DND-41 (cell line): Measurements from ENCODE around the gene SNAPIN.
"Not testable (repeated sequence)": the region's sequence is repeated elsewhere in the genome, so short reads cannot be mapped to it uniquely, and the experiment has no call there.

ENCODE experiments used
- ATAC-seq: fragments of 200-7000 bp; cut with Tn5 transposase; 3 replicates; pipeline ENCODE4 v1.9.1; 2021; ENCODE audit warnings: low read depth; ENCODE audit not compliant: insufficient read depth
- DNase-seq: peaks from one replicate; pipeline ENCODE4 v3.0.0-alpha.2; 2020
- H2AFZ ChIP-seq: 2 replicates; pipeline ENCODE4 v1.6.0; 2012; ENCODE audit warnings: low read depth, low read length
- H3K27ac ChIP-seq: 2 replicates; pipeline ENCODE4 v1.5.1; 2012; ENCODE audit warnings: low read length, inconsistent platforms
- H3K27me3 ChIP-seq: fragments of 200-600 bp; sonication (generic); 2 replicates; pipeline ENCODE4 v1.6.0; 2012; ENCODE audit warnings: low read length, mild to moderate bottlenecking, inconsistent platforms; ENCODE audit not compliant: insufficient read depth, poor library complexity
- H3K36me3 ChIP-seq: 2 replicates; pipeline ENCODE4 v1.5.1; 2012; ENCODE audit warnings: low read length, inconsistent platforms; ENCODE audit not compliant: insufficient read depth
- H3K4me1 ChIP-seq: 2 replicates; pipeline ENCODE4 v1.5.1; 2012; ENCODE audit warnings: mild to moderate bottlenecking, low read length; ENCODE audit not compliant: insufficient read depth
- H3K4me2 ChIP-seq: 2 replicates; pipeline ENCODE4 v1.6.0; 2012; ENCODE audit warnings: mild to moderate bottlenecking, moderate library complexity, low read length, inconsistent platforms; ENCODE audit not compliant: insufficient read depth
- H3K4me3 ChIP-seq, 2 experiments: fragments of 200-600 bp in 1 of 2; shearing (Covaris generic) in 1 of 2; 2 replicates each; pipeline ENCODE4 v1.5.1; 2012 to 2016; ENCODE audit warnings: inconsistent platforms in 2 of 2, low read length in 2 of 2, mild to moderate bottlenecking in 2 of 2, low read depth in 1 of 2, moderate library complexity in 1 of 2
- H3K79me2 ChIP-seq: 2 replicates; pipeline ENCODE4 v1.6.0; 2012; ENCODE audit warnings: low read length, inconsistent platforms; ENCODE audit not compliant: insufficient read depth
- H3K9ac ChIP-seq: 2 replicates; pipeline ENCODE4 v1.6.0; 2012; ENCODE audit warnings: low read depth, mild to moderate bottlenecking, inconsistent platforms, low read length, moderate library complexity
- H3K9me3 ChIP-seq: 2 replicates; pipeline ENCODE4 v1.5.1; 2012; ENCODE audit warnings: low read length, moderate library complexity, mild to moderate bottlenecking, inconsistent platforms; ENCODE audit not compliant: insufficient read depth, severe bottlenecking
- H4K20me1 ChIP-seq: 2 replicates; pipeline ENCODE4 v1.6.0; 2012; ENCODE audit warnings: low read length; ENCODE audit not compliant: insufficient read depth
- CTCF ChIP-seq: IDR thresholded peaks from 2 replicates; pipeline ENCODE4 v1.5.1; 2012; ENCODE audit warnings: borderline replicate concordance, low read length, moderate library complexity, mild to moderate bottlenecking; ENCODE audit not compliant: poor library complexity, severe bottlenecking; ENCODE audit errors: extremely low read depth
- EZH2 ChIP-seq: IDR thresholded peaks from 3 replicates; pipeline ENCODE4 v1.6.1; 2012; ENCODE audit warnings: borderline replicate concordance, low read depth, mild to moderate bottlenecking, moderate library complexity, low read length, inconsistent platforms; ENCODE audit not compliant: severe bottlenecking

SNAPIN gene

GRCh38 chr1:153662269-153662668 lies 3.8 kb downstream of the SNAPIN start:
- Histone ChIP-seq H3K27ac (no peak overlapping the region), H4K20me1 (peaks cover 14% of the 10 kb centered on the region; the same call in 1 of the 2 replicates), H3K36me3 (peaks cover 71% of the 10 kb centered on the region), H3K4me1 (peaks cover 29% of the 10 kb centered on the region), H3K79me2 (peaks cover 41% of the 10 kb centered on the region), H3K27me3 (no peaks in the 10 kb centered on the region), H3K9ac (no peak overlapping the region), H3K4me3 (no peak overlapping the region), H3K9me3 (no peaks in the 10 kb centered on the region), H3K4me2 (no peak overlapping the region), H2AFZ (no peak overlapping the region)
- TF ChIP-seq CTCF, result no peak
- TF ChIP-seq EZH2, result no peak
- DNase-seq (no peak), ATAC-seq (no peak)

- no peak for ATAC-seq
Measured at GRCh38 chr1:153663211-153663610, 4.7 kb downstream of the SNAPIN start.

DNA sequence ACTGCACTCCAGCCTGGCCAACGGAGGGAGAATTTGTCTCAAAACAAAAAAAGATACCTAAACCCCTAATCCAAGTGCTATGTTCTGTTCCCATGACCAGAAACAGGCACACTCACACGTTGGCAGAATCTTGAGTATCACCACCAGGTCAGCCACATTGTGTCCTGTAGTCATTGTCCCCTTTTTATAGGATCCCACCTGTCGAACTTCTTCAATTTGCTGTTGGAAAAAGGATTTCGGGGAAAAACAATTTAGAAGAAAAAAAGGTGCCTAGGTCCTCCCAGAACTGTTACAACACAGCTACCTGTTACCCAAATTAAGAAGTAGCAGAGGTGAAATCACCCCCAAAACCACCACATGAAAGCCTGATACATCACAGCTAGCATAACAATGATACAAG lies 8.9 kb downstream of the SNAPIN start:
- H3K4me2 ChIP-seq, result peak overlapping the region; percentile 94; the same call in 1 of the 2 replicates
- peaks cover 80% of the 10 kb centered on the region for H3K36me3 ChIP-seq
- TF ChIP-seq EZH2 (no peak), CTCF (no peak)
- no peaks in the 10 kb centered on the region for H3K9me3 ChIP-seq
- no peak overlapping the region for H3K27ac ChIP-seq
- H2AFZ ChIP-seq, result no peak overlapping the region
- DNase-seq, result no peak
- no peaks in the 10 kb centered on the region for H3K27me3 ChIP-seq
- no peak overlapping the region for H3K4me3 ChIP-seq
- peaks cover 25% of the 10 kb centered on the region; the same call in 1 of the 2 replicates for H4K20me1 ChIP-seq
- no peak for ATAC-seq
- peaks cover 33% of the 10 kb centered on the region for H3K4me1 ChIP-seq
- H3K79me2 ChIP-seq, result peaks cover 61% of the 10 kb centered on the region
- no peak overlapping the region for H3K9ac ChIP-seq

More at GRCh38 chr1:153663211-153663610, 4.7 kb downstream of the SNAPIN start:
- Histone ChIP-seq H3K9ac (no peak overlapping the region), H3K4me1 (peaks cover 31% of the 10 kb centered on the region), H3K79me2 (peaks cover 51% of the 10 kb centered on the region), H3K27ac (no peak overlapping the region), H4K20me1 (peaks cover 20% of the 10 kb centered on the region; the same call in 1 of the 2 replicates), H3K36me3 (peaks cover 81% of the 10 kb centered on the region), H3K27me3 (no peaks in the 10 kb centered on the region), H3K4me2 (no peak overlapping the region), H3K4me3 (no peak overlapping the region), H2AFZ (no peak overlapping the region), H3K9me3 (no peaks in the 10 kb centered on the region)
- TF ChIP-seq EZH2, result no peak
- TF ChIP-seq CTCF, result no peak
- no peak for DNase-seq

GRCh38 chr1:153668672-153669071 lies 10.2 kb downstream of the SNAPIN start:
- H3K27me3 ChIP-seq, H3K27ac ChIP-seq, DNase-seq, ATAC-seq, H3K9me3 ChIP-seq, H2AFZ ChIP-seq: not testable (repeated sequence)
- peak overlapping the region in 1 of 2 experiments; percentile 75; a peak in 1 of 4 replicates for H3K4me3 ChIP-seq
- peaks cover 68% of the 10 kb centered on the region for H3K36me3 ChIP-seq
- H3K4me2 ChIP-seq, result peak overlapping the region; percentile 94
- H3K79me2 ChIP-seq, result peaks cover 61% of the 10 kb centered on the region
- peaks cover 35% of the 10 kb centered on the region for H3K4me1 ChIP-seq
- H3K9ac ChIP-seq, result peak overlapping the region; percentile 28; the same call in 1 of the 2 replicates
- H4K20me1 ChIP-seq, result peaks cover 24% of the 10 kb centered on the region; the same call in 1 of the 2 replicates
